GM23338 (cell line): ENCODE data around the gene PHKA2. TPM values are rescaled to one million over a fixed set of nuclear protein-coding genes. Genes with fewer than 3 reads are reported as not detected.

Experiments used
- ATAC-seq: fragments of 200-7000 bp; cut with Tn5 transposase; 3 replicates; pipeline ENCODE4 v1.9.1; 2020
- DNase-seq: peaks from one replicate; pipeline ENCODE4 v3.0.0-alpha.2; 2015; ENCODE audit warnings: low spot score
- H2AFZ ChIP-seq: fragments of 200-600 bp; sonication (generic); 2 replicates; pipeline ENCODE4 v1.8.0; 2016; ENCODE audit warnings: antibody characterized with exemption, mild to moderate bottlenecking, moderate library complexity
- H3F3A ChIP-seq: fragments of 200-600 bp; sonication (generic); replicated peaks from 2 replicates; pipeline ENCODE4 v1.8.0; 2017; ENCODE audit warnings: antibody characterized with exemption, mixed run types, low read depth
- H3K27ac ChIP-seq: fragments of 200-600 bp; sonication (generic); 2 replicates; pipeline ENCODE4 v1.6.1; 2016; ENCODE audit warnings: low read depth
- H3K27me3 ChIP-seq: fragments of 200-600 bp; sonication (generic); 2 replicates; pipeline ENCODE4 v1.8.0; 2016; ENCODE audit warnings: mild to moderate bottlenecking, mixed run types, moderate library complexity; ENCODE audit not compliant: insufficient read depth
- H3K36me3 ChIP-seq: fragments of 200-600 bp; sonication (generic); 2 replicates; pipeline ENCODE4 v1.8.0; 2016; ENCODE audit warnings: mild to moderate bottlenecking; ENCODE audit not compliant: insufficient read depth
- H3K4me1 ChIP-seq: fragments of 200-600 bp; sonication (generic); 2 replicates; pipeline ENCODE4 v1.8.0; 2016; ENCODE audit warnings: mild to moderate bottlenecking, moderate library complexity; ENCODE audit not compliant: insufficient read depth
- H3K4me2 ChIP-seq: fragments of 200-600 bp; sonication (generic); 2 replicates; pipeline ENCODE4 v1.7.1; 2017; ENCODE audit warnings: mixed run types
- H3K4me3 ChIP-seq: fragments of 200-600 bp; sonication (generic); 2 replicates; pipeline ENCODE4 v1.6.1; 2016; ENCODE audit warnings: mixed run types
- H3K79me2 ChIP-seq: fragments of 200-600 bp; sonication (generic); replicated peaks from 2 replicates; pipeline ENCODE4 v1.8.0; 2017; ENCODE audit warnings: mild to moderate bottlenecking; ENCODE audit not compliant: insufficient read depth
- H3K9me2 ChIP-seq: fragments of 200-600 bp; sonication (generic); 2 replicates; pipeline ENCODE4 v1.8.0; 2017; ENCODE audit not compliant: insufficient read depth
- H4K20me1 ChIP-seq: fragments of 200-600 bp; sonication (generic); replicated peaks from 2 replicates; pipeline ENCODE4 v1.8.0; 2017; ENCODE audit warnings: mild to moderate bottlenecking; ENCODE audit not compliant: insufficient read depth
- H3K27ac Mint-ChIP-seq: 2 replicates; pipeline ENCODE4 v1.8.0; 2020; ENCODE audit warnings: inconsistent platforms, mild to moderate bottlenecking, moderate library complexity, mixed read lengths
- H3K27me3 Mint-ChIP-seq: 3 replicates; pipeline ENCODE4 v1.8.0; 2022; ENCODE audit warnings: low read depth, mild to moderate bottlenecking, moderate library complexity, mixed read lengths, inconsistent platforms; ENCODE audit not compliant: insufficient read depth, poor library complexity
- H3K36me3 Mint-ChIP-seq: 3 replicates; pipeline ENCODE4 v1.8.0; 2021; ENCODE audit warnings: low read depth, mild to moderate bottlenecking, inconsistent platforms, moderate library complexity, mixed read lengths
- H3K4me1 Mint-ChIP-seq: 3 replicates; pipeline ENCODE4 v1.8.0; 2020; ENCODE audit warnings: mild to moderate bottlenecking, inconsistent platforms, mixed read lengths
- H3K4me3 Mint-ChIP-seq: 3 replicates; pipeline ENCODE4 v1.8.0; 2021; ENCODE audit warnings: moderate library complexity, mild to moderate bottlenecking, inconsistent platforms, mixed read lengths
- H3K9me3 Mint-ChIP-seq: 3 replicates; pipeline ENCODE4 v1.8.0; 2020; ENCODE audit warnings: moderate library complexity, mild to moderate bottlenecking, inconsistent platforms, mixed read lengths
- CREB1 ChIP-seq: fragments of 250-450 bp; sonication (Bioruptor Pico); IDR thresholded peaks from 2 replicates; pipeline ENCODE4 v1.5.0; 2020; ENCODE audit warnings: low read depth, mild to moderate bottlenecking, moderate library complexity
- EZH2 ChIP-seq: fragments of 200-600 bp; sonication (generic); IDR thresholded peaks from one replicate; pipeline ENCODE4 v1.8.0; 2017; ENCODE audit warnings: antibody characterized with exemption, mild to moderate bottlenecking, low read depth; ENCODE audit not compliant: unreplicated experiment
- EZH2phosphoT487 ChIP-seq: fragments of 200-600 bp; sonication (generic); IDR thresholded peaks from one replicate; pipeline ENCODE4 v1.8.1; 2018; ENCODE audit warnings: antibody characterized with exemption; ENCODE audit not compliant: unreplicated experiment
- JUNB ChIP-seq: IDR thresholded peaks from one replicate; pipeline ENCODE4 v1.6.1; 2016; ENCODE audit warnings: antibody characterized with exemption; ENCODE audit not compliant: unreplicated experiment
- NANOG ChIP-seq: IDR thresholded peaks from 2 replicates; pipeline ENCODE4 v1.6.1; 2016; ENCODE audit warnings: antibody characterized with exemption, borderline replicate concordance
- POLR2AphosphoS5 ChIP-seq: IDR thresholded peaks from 2 replicates; pipeline ENCODE4 v1.6.1; 2016; ENCODE audit warnings: antibody characterized with exemption, low read depth
- STAT1 ChIP-seq: IDR thresholded peaks from one replicate; pipeline ENCODE4 v1.6.1; 2016; ENCODE audit warnings: antibody characterized with exemption; ENCODE audit not compliant: unreplicated experiment
- ZNF114 ChIP-seq: fragments of 250-450 bp; sonication (Bioruptor Pico); IDR thresholded peaks from 2 replicates; pipeline ENCODE4 v1.5.0; 2020; ENCODE audit warnings: mild to moderate bottlenecking, moderate library complexity
- ZNF331 ChIP-seq: fragments of 250-450 bp; sonication (Bioruptor Pico); IDR thresholded peaks from 2 replicates; pipeline ENCODE4 v1.5.0; 2020; ENCODE audit warnings: low read depth, mild to moderate bottlenecking, moderate library complexity
- polyA plus RNA-seq: library from polyadenylated mRNA; unstranded; fragments of >200 nt; fragmentation: Nextera tagmentation; extraction: Ambion mirVana; gene quantifications from 2 replicates; pipeline ENCODE4 v1.2.1, GENCODE V29; 2016
- total RNA-seq: library from RNA; depleted of rRNA; stranded (reverse); fragments of >200 nt; shearing (Covaris generic); gene quantifications from 2 replicates; pipeline ENCODE4 v1.2.3, GENCODE V29; 2014
- TF ChIP-seq, protein P1 (sequence below), 2 experiments: fragments of 200-600 bp in 1 of 2; sonication (generic) in 1 of 2; conservative IDR thresholded peaks; 2 replicates each; pipeline versions ENCODE4 v1.5.1 to v1.6.1; 2016 to 2017; ENCODE audit warnings: antibody characterized with exemption in 2 of 2, low read depth in 2 of 2, mild to moderate bottlenecking in 2 of 2, moderate library complexity in 1 of 2
- TF ChIP-seq, protein P2 (sequence below): IDR thresholded peaks from one replicate; pipeline ENCODE4 v1.6.1; 2018; ENCODE audit warnings: antibody characterized with exemption; ENCODE audit not compliant: unreplicated experiment
- TF ChIP-seq, protein P3 (sequence below): fragments of 250-450 bp; sonication (Bioruptor Pico); IDR thresholded peaks from 2 replicates; pipeline ENCODE4 v1.5.0; 2020; ENCODE audit warnings: mild to moderate bottlenecking, moderate library complexity
- TF ChIP-seq, protein P4 (sequence below): IDR thresholded peaks from 2 replicates; pipeline ENCODE4 v1.6.1; 2016; ENCODE audit warnings: antibody characterized with exemption

The PHKA2 gene
- total and polyA plus RNA-seq, 2 experiments from 2014 or later: 8.0 to 23.9 TPM

DNA sequence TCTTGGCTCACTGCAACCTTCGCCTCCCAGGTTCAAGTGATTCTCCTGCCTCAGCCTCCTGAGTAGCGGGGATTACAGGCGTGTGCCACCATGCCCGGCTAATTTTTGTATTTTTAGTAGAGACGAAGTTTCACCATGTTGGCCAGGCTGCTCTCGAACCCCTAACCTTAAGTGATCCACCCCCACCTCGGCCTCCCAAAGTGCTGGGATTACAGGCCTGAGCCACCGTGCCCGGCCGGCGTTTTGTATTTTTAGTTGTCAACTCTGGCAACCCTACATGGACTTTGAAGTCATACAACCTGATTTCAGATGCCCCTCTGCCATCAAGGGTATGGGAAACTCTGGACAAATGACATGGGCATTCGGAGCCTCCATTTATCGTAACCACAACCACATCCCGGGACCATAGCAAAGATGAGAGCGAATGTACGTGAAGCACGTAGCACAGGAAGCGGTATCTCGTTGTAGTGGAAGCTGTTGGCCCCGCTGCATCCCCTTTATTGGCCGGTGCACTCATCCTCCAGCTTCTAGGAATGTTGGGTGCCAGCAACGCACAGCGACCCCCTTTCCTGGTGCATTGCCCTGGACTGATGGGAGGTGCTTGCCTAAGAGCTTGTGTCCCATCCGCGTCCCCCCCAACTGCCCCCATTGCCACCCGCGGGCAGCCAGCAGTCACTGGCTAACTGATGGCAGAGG is 109.2 kb downstream of the PHKA2 start:
- no peaks in the 10 kb centered on the region for H3K36me3 ChIP-seq
- H3K4me3 ChIP-seq: no peak overlapping the region
- no peak overlapping the region for H2AFZ ChIP-seq
- H3K27me3 ChIP-seq: no peaks in the 10 kb centered on the region
- H3K4me2 ChIP-seq: no peak overlapping the region
- Mint-ChIP-seq H3K27me3 (peaks cover 3% of the 10 kb centered on the region), H3K4me3 (no peak overlapping the region), H3K36me3 (no peaks in the 10 kb centered on the region), H3K9me3 (no peaks in the 10 kb centered on the region; the same call in 2 of the 3 replicates), H3K27ac (no peak overlapping the region), H3K4me1 (no peaks in the 10 kb centered on the region; the same call in 2 of the 3 replicates)
- no peak for ATAC-seq
- H3F3A ChIP-seq: no peaks in the 10 kb centered on the region
- DNase-seq: no peak
- no peaks in the 10 kb centered on the region for H3K79me2 ChIP-seq
- no peaks in the 10 kb centered on the region for H4K20me1 ChIP-seq
- TF ChIP-seq ZNF331 (CRISPR knock-in tag) (no peak), NANOG (no peak), JUNB (no peak), ZNF114 (no peak), POLR2AphosphoS5 (no peak), STAT1 (no peak), EZH2 (no peak), CREB1 (CRISPR knock-in tag) (no peak), EZH2phosphoT487 (no peak)
- TF ChIP-seq, protein P1, sequence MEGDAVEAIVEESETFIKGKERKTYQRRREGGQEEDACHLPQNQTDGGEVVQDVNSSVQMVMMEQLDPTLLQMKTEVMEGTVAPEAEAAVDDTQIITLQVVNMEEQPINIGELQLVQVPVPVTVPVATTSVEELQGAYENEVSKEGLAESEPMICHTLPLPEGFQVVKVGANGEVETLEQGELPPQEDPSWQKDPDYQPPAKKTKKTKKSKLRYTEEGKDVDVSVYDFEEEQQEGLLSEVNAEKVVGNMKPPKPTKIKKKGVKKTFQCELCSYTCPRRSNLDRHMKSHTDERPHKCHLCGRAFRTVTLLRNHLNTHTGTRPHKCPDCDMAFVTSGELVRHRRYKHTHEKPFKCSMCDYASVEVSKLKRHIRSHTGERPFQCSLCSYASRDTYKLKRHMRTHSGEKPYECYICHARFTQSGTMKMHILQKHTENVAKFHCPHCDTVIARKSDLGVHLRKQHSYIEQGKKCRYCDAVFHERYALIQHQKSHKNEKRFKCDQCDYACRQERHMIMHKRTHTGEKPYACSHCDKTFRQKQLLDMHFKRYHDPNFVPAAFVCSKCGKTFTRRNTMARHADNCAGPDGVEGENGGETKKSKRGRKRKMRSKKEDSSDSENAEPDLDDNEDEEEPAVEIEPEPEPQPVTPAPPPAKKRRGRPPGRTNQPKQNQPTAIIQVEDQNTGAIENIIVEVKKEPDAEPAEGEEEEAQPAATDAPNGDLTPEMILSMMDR (conservative IDR thresholded peaks at IDR 0.05; ENCODE audit: low read depth in 2 of 2): no peak
- TF ChIP-seq, protein P2, sequence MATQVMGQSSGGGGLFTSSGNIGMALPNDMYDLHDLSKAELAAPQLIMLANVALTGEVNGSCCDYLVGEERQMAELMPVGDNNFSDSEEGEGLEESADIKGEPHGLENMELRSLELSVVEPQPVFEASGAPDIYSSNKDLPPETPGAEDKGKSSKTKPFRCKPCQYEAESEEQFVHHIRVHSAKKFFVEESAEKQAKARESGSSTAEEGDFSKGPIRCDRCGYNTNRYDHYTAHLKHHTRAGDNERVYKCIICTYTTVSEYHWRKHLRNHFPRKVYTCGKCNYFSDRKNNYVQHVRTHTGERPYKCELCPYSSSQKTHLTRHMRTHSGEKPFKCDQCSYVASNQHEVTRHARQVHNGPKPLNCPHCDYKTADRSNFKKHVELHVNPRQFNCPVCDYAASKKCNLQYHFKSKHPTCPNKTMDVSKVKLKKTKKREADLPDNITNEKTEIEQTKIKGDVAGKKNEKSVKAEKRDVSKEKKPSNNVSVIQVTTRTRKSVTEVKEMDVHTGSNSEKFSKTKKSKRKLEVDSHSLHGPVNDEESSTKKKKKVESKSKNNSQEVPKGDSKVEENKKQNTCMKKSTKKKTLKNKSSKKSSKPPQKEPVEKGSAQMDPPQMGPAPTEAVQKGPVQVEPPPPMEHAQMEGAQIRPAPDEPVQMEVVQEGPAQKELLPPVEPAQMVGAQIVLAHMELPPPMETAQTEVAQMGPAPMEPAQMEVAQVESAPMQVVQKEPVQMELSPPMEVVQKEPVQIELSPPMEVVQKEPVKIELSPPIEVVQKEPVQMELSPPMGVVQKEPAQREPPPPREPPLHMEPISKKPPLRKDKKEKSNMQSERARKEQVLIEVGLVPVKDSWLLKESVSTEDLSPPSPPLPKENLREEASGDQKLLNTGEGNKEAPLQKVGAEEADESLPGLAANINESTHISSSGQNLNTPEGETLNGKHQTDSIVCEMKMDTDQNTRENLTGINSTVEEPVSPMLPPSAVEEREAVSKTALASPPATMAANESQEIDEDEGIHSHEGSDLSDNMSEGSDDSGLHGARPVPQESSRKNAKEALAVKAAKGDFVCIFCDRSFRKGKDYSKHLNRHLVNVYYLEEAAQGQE: no peak
- TF ChIP-seq, protein P3, sequence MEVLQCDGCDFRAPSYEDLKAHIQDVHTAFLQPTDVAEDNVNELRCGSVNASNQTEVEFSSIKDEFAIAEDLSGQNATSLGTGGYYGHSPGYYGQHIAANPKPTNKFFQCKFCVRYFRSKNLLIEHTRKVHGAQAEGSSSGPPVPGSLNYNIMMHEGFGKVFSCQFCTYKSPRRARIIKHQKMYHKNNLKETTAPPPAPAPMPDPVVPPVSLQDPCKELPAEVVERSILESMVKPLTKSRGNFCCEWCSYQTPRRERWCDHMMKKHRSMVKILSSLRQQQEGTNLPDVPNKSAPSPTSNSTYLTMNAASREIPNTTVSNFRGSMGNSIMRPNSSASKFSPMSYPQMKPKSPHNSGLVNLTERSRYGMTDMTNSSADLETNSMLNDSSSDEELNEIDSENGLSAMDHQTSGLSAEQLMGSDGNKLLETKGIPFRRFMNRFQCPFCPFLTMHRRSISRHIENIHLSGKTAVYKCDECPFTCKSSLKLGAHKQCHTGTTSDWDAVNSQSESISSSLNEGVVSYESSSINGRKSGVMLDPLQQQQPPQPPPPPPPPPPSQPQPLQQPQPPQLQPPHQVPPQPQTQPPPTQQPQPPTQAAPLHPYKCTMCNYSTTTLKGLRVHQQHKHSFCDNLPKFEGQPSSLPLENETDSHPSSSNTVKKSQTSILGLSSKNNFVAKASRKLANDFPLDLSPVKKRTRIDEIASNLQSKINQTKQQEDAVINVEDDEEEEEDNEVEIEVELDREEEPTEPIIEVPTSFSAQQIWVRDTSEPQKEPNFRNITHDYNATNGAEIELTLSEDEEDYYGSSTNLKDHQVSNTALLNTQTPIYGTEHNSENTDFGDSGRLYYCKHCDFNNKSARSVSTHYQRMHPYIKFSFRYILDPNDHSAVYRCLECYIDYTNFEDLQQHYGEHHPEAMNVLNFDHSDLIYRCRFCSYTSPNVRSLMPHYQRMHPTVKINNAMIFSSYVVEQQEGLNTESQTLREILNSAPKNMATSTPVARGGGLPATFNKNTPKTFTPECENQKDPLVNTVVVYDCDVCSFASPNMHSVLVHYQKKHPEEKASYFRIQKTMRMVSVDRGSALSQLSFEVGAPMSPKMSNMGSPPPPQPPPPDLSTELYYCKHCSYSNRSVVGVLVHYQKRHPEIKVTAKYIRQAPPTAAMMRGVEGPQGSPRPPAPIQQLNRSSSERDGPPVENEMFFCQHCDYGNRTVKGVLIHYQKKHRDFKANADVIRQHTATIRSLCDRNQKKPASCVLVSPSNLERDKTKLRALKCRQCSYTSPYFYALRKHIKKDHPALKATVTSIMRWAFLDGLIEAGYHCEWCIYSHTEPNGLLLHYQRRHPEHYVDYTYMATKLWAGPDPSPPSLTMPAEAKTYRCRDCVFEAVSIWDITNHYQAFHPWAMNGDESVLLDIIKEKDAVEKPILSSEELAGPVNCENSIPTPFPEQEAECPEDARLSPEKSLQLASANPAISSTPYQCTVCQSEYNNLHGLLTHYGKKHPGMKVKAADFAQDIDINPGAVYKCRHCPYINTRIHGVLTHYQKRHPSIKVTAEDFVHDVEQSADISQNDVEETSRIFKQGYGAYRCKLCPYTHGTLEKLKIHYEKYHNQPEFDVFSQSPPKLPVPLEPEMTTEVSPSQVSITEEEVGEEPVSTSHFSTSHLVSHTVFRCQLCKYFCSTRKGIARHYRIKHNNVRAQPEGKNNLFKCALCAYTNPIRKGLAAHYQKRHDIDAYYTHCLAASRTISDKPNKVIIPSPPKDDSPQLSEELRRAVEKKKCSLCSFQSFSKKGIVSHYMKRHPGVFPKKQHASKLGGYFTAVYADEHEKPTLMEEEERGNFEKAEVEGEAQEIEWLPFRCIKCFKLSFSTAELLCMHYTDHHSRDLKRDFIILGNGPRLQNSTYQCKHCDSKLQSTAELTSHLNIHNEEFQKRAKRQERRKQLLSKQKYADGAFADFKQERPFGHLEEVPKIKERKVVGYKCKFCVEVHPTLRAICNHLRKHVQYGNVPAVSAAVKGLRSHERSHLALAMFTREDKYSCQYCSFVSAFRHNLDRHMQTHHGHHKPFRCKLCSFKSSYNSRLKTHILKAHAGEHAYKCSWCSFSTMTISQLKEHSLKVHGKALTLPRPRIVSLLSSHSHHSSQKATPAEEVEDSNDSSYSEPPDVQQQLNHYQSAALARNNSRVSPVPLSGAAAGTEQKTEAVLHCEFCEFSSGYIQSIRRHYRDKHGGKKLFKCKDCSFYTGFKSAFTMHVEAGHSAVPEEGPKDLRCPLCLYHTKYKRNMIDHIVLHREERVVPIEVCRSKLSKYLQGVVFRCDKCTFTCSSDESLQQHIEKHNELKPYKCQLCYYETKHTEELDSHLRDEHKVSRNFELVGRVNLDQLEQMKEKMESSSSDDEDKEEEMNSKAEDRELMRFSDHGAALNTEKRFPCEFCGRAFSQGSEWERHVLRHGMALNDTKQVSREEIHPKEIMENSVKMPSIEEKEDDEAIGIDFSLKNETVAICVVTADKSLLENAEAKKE (CRISPR knock-in tag): no peak
- TF ChIP-seq, protein P4, sequence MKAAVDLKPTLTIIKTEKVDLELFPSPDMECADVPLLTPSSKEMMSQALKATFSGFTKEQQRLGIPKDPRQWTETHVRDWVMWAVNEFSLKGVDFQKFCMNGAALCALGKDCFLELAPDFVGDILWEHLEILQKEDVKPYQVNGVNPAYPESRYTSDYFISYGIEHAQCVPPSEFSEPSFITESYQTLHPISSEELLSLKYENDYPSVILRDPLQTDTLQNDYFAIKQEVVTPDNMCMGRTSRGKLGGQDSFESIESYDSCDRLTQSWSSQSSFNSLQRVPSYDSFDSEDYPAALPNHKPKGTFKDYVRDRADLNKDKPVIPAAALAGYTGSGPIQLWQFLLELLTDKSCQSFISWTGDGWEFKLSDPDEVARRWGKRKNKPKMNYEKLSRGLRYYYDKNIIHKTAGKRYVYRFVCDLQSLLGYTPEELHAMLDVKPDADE: no peak
- no peaks in the 10 kb centered on the region for H3K4me1 ChIP-seq
- no peaks in the 10 kb centered on the region for H3K9me2 ChIP-seq
- H3K27ac ChIP-seq: no peak overlapping the region
